GM12873 (cell line): Measurements from ENCODE around the gene STOM.

ENCODE experiments used
- TF ChIP-seq, protein P1 (sequence below): IDR thresholded peaks from 2 replicates; pipeline ENCODE4 v1.5.1; 2012; ENCODE audit warnings: low read depth, mild to moderate bottlenecking, moderate library complexity, low read length, control low read depth; ENCODE audit not compliant: insufficient read depth; ENCODE audit errors: missing control alignments

Gene STOM

DNA sequence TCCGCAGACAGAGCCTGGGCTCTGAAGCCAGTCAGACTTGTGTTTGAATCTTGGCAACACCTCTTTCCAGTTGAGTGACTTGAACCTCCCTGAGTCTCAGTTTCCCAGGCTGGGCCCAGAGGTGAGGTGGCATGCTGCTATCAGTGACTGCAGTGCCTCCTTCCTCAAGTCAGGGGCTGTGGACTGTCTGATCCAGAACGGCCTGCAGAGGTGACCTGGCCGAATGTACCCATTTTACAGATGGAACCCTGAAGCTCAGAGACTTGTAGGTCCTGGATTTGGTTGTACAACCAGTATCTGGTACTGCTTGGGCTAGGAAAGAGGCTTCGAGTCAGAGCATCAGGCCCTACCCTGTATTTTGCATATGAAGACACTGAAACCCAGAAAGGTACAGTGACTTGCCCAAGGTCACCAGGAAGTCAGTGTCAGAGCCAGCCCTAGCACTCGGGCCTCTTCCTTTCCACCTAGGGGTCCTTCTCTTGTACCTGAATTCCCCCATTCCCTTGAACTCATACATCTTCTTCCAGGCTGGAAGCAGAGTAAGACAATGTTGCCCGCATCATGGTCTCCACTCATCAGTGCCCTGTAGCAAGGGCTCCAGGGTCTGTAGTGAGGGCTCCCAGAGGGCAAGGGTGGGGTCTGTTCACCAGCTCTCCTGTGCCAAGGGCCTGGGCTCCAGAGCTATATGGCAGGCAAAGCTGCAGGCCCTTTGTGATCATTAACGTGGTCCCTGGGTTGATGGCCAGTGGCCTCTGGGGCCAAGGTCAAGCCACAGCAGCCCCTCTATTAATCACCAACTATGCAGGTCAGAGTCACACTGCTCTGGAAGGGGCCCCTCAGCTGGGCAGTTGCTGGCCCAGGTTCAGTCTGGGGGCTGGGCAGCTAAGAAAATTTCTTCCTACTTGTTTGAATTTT lies 73.6 kb downstream of the STOM start:
- TF ChIP-seq, protein P1, sequence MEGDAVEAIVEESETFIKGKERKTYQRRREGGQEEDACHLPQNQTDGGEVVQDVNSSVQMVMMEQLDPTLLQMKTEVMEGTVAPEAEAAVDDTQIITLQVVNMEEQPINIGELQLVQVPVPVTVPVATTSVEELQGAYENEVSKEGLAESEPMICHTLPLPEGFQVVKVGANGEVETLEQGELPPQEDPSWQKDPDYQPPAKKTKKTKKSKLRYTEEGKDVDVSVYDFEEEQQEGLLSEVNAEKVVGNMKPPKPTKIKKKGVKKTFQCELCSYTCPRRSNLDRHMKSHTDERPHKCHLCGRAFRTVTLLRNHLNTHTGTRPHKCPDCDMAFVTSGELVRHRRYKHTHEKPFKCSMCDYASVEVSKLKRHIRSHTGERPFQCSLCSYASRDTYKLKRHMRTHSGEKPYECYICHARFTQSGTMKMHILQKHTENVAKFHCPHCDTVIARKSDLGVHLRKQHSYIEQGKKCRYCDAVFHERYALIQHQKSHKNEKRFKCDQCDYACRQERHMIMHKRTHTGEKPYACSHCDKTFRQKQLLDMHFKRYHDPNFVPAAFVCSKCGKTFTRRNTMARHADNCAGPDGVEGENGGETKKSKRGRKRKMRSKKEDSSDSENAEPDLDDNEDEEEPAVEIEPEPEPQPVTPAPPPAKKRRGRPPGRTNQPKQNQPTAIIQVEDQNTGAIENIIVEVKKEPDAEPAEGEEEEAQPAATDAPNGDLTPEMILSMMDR = no peak

DNA sequence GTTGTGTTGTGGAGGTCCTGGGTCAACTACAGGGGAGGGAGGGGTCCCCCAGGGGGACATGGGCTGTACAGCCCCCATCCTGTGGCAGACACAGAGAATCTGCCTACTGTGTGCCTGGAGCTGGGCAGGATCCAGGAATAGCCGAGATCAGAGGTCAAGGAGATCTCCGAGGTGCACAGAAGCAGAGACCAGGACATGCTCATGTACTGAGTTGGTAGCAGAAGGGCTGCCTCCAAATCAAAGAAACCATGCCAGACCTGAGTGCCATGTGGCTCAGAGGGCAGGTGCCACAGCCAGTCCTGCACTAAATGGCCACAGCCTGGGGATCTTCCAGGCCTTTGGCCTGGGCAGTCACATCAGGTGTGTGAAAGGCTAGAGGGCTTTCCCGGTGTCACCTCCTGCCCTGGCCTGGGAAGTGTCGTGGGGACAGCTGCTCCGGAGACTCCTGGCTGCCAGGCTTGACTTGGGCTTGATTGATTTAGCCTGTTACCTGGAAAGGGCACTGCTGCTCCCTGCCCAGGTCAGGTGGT lies 74.3 kb downstream of the STOM start:
- TF ChIP-seq, protein P1 = no peak

DNA sequence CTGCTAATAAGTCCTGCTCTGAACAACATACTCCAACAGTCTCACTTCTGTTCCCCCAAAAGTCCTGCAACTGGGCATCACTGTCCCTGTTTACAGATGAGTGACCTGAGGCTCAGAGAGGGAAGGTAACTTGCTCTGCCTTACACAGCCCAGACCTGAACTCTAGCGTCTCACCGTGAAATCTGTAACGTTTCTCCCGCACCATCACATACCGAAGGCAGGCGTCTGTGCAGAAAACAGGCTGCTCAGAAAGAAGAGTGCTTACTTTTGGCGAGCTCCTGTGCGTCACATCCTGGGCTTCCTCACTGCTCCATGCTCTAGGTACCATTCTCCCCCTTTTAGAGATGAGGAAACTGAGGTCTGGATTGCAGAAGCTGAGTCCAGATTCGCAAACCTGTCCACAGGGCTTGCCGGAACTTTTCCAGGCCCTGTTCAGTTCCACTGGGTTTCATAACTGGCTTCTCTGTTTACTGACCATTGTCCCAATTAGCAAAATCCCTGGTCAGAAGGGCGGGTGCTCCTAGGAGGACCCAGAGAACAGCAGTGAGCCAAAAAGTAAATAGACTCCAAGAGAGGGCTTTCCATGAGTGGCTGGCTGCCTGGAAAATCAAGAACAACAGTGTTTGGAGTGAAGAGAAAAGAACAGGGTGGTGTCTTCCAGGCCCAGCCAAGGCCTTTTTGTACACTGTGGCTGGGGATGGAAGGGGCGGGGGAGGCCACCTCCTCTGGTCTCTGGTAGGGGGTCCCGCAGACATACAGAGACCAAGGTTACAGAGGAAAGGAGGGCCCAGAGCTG lies 75.0 kb downstream of the STOM start:
- TF ChIP-seq, protein P1 = no peak

DNA sequence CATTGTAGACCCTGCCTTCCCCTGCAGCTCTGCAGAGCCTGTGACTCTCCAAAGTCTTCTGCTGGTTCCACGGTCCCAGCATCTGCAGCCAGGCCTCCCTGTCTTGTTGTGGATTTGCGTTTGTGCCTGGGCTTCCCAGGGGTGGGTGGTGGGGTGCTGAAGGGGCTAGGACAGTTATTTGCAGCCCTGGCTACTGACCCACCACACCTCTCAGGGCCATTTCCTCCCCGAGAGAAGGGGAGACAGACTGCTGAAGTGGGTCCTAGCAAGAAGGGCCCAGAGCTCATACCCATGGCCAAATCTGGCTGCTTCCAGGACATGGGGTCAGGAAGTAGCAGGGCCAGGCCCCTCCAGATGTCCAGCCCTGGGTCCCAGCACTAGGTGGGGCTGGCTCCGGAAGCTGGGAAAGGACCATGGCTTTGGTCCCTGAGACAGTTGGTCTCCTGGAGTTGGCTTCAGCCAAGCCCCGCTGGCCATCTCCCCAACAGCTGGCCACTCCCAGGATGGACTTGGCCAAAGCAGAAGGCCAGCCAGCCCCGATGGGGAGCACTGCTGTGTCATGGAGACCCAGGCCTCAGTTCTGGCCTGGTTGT lies 75.8 kb downstream of the STOM start:
- TF ChIP-seq, protein P1 = no peak

DNA sequence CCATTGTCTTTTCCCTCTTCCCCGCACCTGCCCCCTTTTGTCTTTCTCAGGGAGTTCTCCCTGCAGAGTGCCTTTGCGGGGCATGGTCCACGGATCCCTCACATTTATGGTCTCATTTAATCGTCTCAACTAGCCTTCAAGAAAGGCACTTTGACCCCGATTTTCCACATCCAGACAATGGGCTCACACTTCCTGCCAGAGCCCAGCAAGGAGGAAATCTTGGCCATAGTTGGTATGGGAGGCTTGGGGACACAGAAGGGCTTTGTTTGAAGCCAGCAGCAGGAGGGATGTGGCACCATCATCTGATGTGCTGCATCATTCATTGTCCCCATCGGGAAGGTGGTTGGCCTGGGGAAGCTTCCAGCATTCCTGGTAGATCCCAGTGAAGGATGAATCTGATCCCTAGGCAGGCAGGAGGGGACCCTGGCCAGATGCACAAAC lies 77.2 kb downstream of the STOM start:
- TF ChIP-seq, protein P1 = no peak

DNA sequence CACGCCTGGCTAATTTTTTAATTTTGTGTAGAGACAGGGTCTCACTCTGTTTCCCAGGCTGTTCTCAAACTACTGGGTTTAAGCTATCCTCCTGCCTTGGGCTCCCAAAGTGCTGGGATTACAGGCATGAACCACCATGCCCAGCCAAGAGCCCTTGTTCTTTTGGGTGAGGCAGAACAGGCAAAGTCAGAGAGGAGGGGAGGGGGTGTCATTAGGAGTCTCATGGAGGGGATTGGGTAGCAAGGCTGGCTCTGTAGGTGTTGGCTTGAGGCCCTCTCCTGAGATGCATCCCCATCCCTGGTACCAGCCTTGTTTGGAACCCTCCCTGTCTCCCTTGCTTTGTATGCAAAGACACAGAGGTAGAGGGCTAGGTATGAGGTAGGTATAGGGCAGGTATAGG lies 78.0 kb downstream of the STOM start:
- TF ChIP-seq, protein P1 = no peak

DNA sequence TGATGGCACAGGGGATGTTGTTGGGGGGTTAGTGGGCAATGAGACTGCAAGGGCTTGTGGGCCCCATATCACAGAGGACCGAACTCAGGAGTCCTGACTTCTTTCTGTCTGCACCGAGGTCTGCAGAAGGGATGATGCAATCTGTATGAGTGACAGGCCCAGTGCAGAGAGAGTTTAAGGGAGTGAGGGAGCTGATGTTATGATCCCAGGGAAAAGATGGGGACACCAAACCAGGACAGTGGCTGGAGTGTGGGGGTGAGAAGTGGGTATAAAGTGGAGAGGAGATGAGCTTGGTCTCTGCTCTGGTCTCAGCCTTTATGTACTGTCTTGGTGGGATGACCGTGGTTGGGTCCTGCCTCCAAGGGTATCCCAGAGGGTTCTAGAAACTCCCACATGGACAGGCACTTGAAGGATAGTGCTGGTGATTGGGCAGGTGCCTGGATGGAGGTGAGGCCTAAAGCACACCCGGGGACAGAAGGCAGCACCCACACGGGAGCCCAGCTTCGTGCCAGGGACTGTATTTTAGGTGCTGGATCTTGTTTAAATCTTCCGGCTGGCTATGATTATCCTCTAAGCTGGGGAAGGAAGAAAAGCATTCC lies 80.2 kb downstream of the STOM start:
- TF ChIP-seq, protein P1 = no peak
